Neural cell (in vitro differentiated cells): ENCODE measurements around the gene VKORC1.

ENCODE experiments used
- CTCF ChIP-seq: fragments of 450-650 bp; IDR thresholded peaks from 2 replicates; pipeline ENCODE4 v1.5.1; 2014; ENCODE audit warnings: antibody characterized with exemption, mild to moderate bottlenecking, moderate library complexity; ENCODE audit not compliant: poor library complexity, severe bottlenecking
- EP300 ChIP-seq: fragments of 450-650 bp; conservative IDR thresholded peaks from 2 replicates; pipeline ENCODE4 v1.6.1; 2014; ENCODE audit warnings: antibody characterized with exemption, mild to moderate bottlenecking, moderate library complexity; ENCODE audit not compliant: poor library complexity, severe bottlenecking
- EZH2 ChIP-seq: fragments of 200-600, 300-800 bp; shearing (Covaris generic), sonication (generic); IDR thresholded peaks from 2 replicates; pipeline ENCODE4 v1.6.1; 2014; ENCODE audit warnings: antibody characterized with exemption, low read length, borderline replicate concordance, mild to moderate bottlenecking; ENCODE audit not compliant: insufficient read depth, poor library complexity, severe bottlenecking
- RAD21 ChIP-seq: fragments of 450-650 bp; conservative IDR thresholded peaks from 2 replicates; pipeline ENCODE4 v1.6.1; 2014; ENCODE audit warnings: antibody characterized with exemption, mild to moderate bottlenecking, moderate library complexity
- REST ChIP-seq: IDR thresholded peaks from 2 replicates; pipeline ENCODE4 v1.6.1; 2012; ENCODE audit warnings: borderline replicate concordance
- TAF1 ChIP-seq: IDR thresholded peaks from 2 replicates; pipeline ENCODE4 v1.6.1; 2012; ENCODE audit warnings: low read depth

- TF ChIP-seq CTCF (no peak), TAF1 (no peak), REST (no peak), EZH2 (no peak), EP300 (no peak), RAD21 (no peak)
Measured at GRCh38 chr16:31109622-31110021, 15.0 kb upstream of the VKORC1 start.
